Esophagus muscularis mucosa (tissue), 4 donors: Measurements from ENCODE around the gene NUDT17.
A peak's percentile ranks its signal among the peaks of the same experiment; 100 is the strongest.

Experiments
- EP300 ChIP-seq: sonication (generic); formaldehyde crosslinking; IDR thresholded peaks from one replicate; pipeline ENCODE4 v1.6.1; 2017; ENCODE audit warnings: antibody characterized with exemption
- POLR2A ChIP-seq: fragments of 450-650 bp; IDR thresholded peaks from one replicate; pipeline ENCODE4 v1.6.1; 2017; ENCODE audit warnings: antibody characterized with exemption, moderate library complexity, mild to moderate bottlenecking, low read depth
- POLR2AphosphoS5 ChIP-seq, 2 donors: sonication (generic); formaldehyde crosslinking; IDR thresholded peaks; one replicate each; pipeline ENCODE4 v1.6.1; 2017; ENCODE audit warnings: antibody characterized with exemption in 2 of 2
- TF ChIP-seq, protein P1 (sequence below), 3 experiments: fragments of 200-600 bp in 2 of 3; fragments of 450-650 bp in 1 of 3; sonication (generic) in 2 of 3; IDR thresholded peaks; one replicate each; pipeline ENCODE4 v1.5.1; 2017 to 2019; ENCODE audit warnings: antibody characterized with exemption in 3 of 3, mild to moderate bottlenecking in 2 of 3, moderate library complexity in 1 of 3

DNA sequence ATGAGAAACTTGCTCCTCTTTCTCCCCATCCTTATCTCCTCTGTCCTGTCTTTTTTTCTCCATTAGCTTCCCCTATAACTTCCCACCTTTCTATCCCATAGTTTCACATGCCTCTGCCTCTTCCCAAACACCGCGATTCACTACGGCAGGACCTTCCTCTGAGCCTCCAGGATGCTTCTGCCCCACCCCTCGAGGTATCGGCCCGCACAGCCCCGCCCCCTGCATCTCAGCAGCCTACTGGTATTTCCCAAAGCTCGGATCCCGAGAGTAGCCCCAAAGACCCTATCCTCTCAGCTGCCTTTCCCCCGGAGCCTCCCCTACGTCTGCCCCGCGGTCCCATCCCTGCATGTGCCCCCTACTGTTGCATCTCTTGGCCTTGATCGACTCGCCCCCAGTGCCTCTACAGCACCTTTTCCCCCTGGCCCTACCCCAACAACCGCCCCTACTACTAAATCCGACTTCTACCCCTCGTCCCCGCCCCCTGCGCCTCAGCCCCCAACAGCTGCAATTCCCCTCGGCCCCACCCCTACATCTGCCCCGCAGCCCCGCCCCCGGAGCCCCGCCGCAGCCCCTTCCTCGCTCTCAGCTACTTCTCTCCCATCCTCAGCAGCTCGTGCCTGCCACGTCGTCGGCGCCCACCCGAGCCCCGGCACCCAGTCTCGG, 12.9 kb downstream of the NUDT17 start:
- TF ChIP-seq, protein P1, sequence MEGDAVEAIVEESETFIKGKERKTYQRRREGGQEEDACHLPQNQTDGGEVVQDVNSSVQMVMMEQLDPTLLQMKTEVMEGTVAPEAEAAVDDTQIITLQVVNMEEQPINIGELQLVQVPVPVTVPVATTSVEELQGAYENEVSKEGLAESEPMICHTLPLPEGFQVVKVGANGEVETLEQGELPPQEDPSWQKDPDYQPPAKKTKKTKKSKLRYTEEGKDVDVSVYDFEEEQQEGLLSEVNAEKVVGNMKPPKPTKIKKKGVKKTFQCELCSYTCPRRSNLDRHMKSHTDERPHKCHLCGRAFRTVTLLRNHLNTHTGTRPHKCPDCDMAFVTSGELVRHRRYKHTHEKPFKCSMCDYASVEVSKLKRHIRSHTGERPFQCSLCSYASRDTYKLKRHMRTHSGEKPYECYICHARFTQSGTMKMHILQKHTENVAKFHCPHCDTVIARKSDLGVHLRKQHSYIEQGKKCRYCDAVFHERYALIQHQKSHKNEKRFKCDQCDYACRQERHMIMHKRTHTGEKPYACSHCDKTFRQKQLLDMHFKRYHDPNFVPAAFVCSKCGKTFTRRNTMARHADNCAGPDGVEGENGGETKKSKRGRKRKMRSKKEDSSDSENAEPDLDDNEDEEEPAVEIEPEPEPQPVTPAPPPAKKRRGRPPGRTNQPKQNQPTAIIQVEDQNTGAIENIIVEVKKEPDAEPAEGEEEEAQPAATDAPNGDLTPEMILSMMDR (IDR thresholded peaks at IDR 0.05), result peak in 1 of 3 experiments; percentile 6
- TF ChIP-seq POLR2A, result no peak
- no peak for TF ChIP-seq POLR2AphosphoS5 (IDR thresholded peaks at IDR 0.05)
- no peak for TF ChIP-seq EP300
